ENCODE data around the gene NAA30.
"Not testable (repeated sequence)": the region's sequence is repeated elsewhere in the genome, so short reads cannot be mapped to it uniquely, and the experiment has no call there.

NAA30 gene

GRCh38 chr14:57390037-57390805, at the start of gene NAA30:
TSS of gene NAA30 (plus strand) at chr14:57390586. CDS start at chr14:57390958, 372 bp downstream.
- TF ChIP-seq CTCF (IDR thresholded peaks at IDR 0.05; ENCODE audit: poor library complexity, severe bottlenecking) = peak; percentile 27
- peak; percentile 75 for ATAC-seq (ENCODE audit: low read depth)

GRCh38 chr14:57343545-57344297, 46.7 kb upstream of the NAA30 start:
- H3K27me3 ChIP-seq (ENCODE audit: insufficient read depth, poor library complexity, severe bottlenecking); H3K27ac ChIP-seq (ENCODE audit: poor library complexity, severe bottlenecking); DNase-seq (ENCODE audit: low spot score); H3K4me3 ChIP-seq (ENCODE audit: severe bottlenecking); H3K4me1 ChIP-seq (ENCODE audit: insufficient read depth, poor library complexity, severe bottlenecking); ATAC-seq (ENCODE audit: low read depth); H3K36me3 ChIP-seq (ENCODE audit: low read depth); H3K9me3 ChIP-seq (ENCODE audit: severe bottlenecking): not testable (repeated sequence)

More at GRCh38 chr14:57390037-57390805, at the start of gene NAA30:
- peak within 1 kb of the TSS; percentile 72 for H3K4me3 ChIP-seq (ENCODE audit: severe bottlenecking)
- H3K36me3 ChIP-seq (ENCODE audit: low read depth) = peaks cover 38% of the 10 kb centered on the region
- no peaks in the 10 kb centered on the region for H3K9me3 ChIP-seq (ENCODE audit: severe bottlenecking)
- H3K27me3 ChIP-seq (ENCODE audit: insufficient read depth, poor library complexity, severe bottlenecking) = no peaks in the 10 kb centered on the region
- DNase-seq (ENCODE audit: low spot score) = peak; percentile 97
- H3K4me1 ChIP-seq (ENCODE audit: insufficient read depth, poor library complexity, severe bottlenecking) = peaks cover 12% of the 10 kb centered on the region
- H3K27ac ChIP-seq (ENCODE audit: poor library complexity, severe bottlenecking) = peak within 1 kb of the TSS; percentile 50

- no peak for TF ChIP-seq CTCF (IDR thresholded peaks at IDR 0.05; ENCODE audit: poor library complexity, severe bottlenecking)
- Histone ChIP-seq H3K36me3 (ENCODE audit: low read depth) (no peaks in the 10 kb centered on the region), H3K9me3 (ENCODE audit: severe bottlenecking) (no peaks in the 10 kb centered on the region), H3K4me1 (ENCODE audit: insufficient read depth, poor library complexity, severe bottlenecking) (peaks cover 11% of the 10 kb centered on the region), H3K4me3 (ENCODE audit: severe bottlenecking) (no peak overlapping the region), H3K27me3 (ENCODE audit: insufficient read depth, poor library complexity, severe bottlenecking) (no peaks in the 10 kb centered on the region), H3K27ac (ENCODE audit: poor library complexity, severe bottlenecking) (no peak overlapping the region)
- DNase-seq (ENCODE audit: low spot score) (no peak), ATAC-seq (ENCODE audit: low read depth) (no peak)
Measured at GRCh38 chr14:57345106-57345505, 45.3 kb upstream of the NAA30 start.

- H3K27me3 ChIP-seq (ENCODE audit: insufficient read depth, poor library complexity, severe bottlenecking) = no peaks in the 10 kb centered on the region
- ATAC-seq (ENCODE audit: low read depth) (no peak), DNase-seq (ENCODE audit: low spot score) (no peak)
- no peaks in the 10 kb centered on the region for H3K36me3 ChIP-seq (ENCODE audit: low read depth)
- peaks cover 14% of the 10 kb centered on the region for H3K4me1 ChIP-seq (ENCODE audit: insufficient read depth, poor library complexity, severe bottlenecking)
- H3K4me3 ChIP-seq (ENCODE audit: severe bottlenecking) = no peak overlapping the region
- H3K27ac ChIP-seq (ENCODE audit: poor library complexity, severe bottlenecking) = no peak overlapping the region
- TF ChIP-seq CTCF (IDR thresholded peaks at IDR 0.05; ENCODE audit: poor library complexity, severe bottlenecking) = no peak
- H3K9me3 ChIP-seq (ENCODE audit: severe bottlenecking) = no peaks in the 10 kb centered on the region
Measured at GRCh38 chr14:57346741-57347140, 43.6 kb upstream of the NAA30 start.

- Histone ChIP-seq H3K36me3 (ENCODE audit: low read depth) (no peaks in the 10 kb centered on the region), H3K4me3 (ENCODE audit: severe bottlenecking) (no peak overlapping the region), H3K27ac (ENCODE audit: poor library complexity, severe bottlenecking) (peak overlapping the region; percentile 32), H3K9me3 (ENCODE audit: severe bottlenecking) (no peaks in the 10 kb centered on the region), H3K27me3 (ENCODE audit: insufficient read depth, poor library complexity, severe bottlenecking) (no peaks in the 10 kb centered on the region), H3K4me1 (ENCODE audit: insufficient read depth, poor library complexity, severe bottlenecking) (peaks cover 31% of the 10 kb centered on the region)
- DNase-seq (ENCODE audit: low spot score) (no peak), ATAC-seq (ENCODE audit: low read depth) (peak; percentile 74)
- no peak for TF ChIP-seq CTCF (IDR thresholded peaks at IDR 0.05; ENCODE audit: poor library complexity, severe bottlenecking)
Measured at GRCh38 chr14:57352396-57353170, 37.8 kb upstream of the NAA30 start.

All from RWPE2 (cell line).